GM23338 (cell line): ENCODE measurements around the gene ZEB1. TPM values are rescaled to one million over a fixed set of nuclear protein-coding genes. Genes with fewer than 3 reads are reported as not detected.

Source experiments
- ATAC-seq: fragments of 200-7000 bp; cut with Tn5 transposase; 3 replicates; pipeline ENCODE4 v1.9.1; 2020
- DNase-seq: peaks from one replicate; pipeline ENCODE4 v3.0.0-alpha.2; 2015; ENCODE audit warnings: low spot score
- H2AFZ ChIP-seq: fragments of 200-600 bp; sonication (generic); 2 replicates; pipeline ENCODE4 v1.8.0; 2016; ENCODE audit warnings: antibody characterized with exemption, mild to moderate bottlenecking, moderate library complexity
- H3F3A ChIP-seq: fragments of 200-600 bp; sonication (generic); replicated peaks from 2 replicates; pipeline ENCODE4 v1.8.0; 2017; ENCODE audit warnings: antibody characterized with exemption, mixed run types, low read depth
- H3K27ac ChIP-seq: fragments of 200-600 bp; sonication (generic); 2 replicates; pipeline ENCODE4 v1.6.1; 2016; ENCODE audit warnings: low read depth
- H3K27me3 ChIP-seq: fragments of 200-600 bp; sonication (generic); 2 replicates; pipeline ENCODE4 v1.8.0; 2016; ENCODE audit warnings: mild to moderate bottlenecking, mixed run types, moderate library complexity; ENCODE audit not compliant: insufficient read depth
- H3K36me3 ChIP-seq: fragments of 200-600 bp; sonication (generic); 2 replicates; pipeline ENCODE4 v1.8.0; 2016; ENCODE audit warnings: mild to moderate bottlenecking; ENCODE audit not compliant: insufficient read depth
- H3K4me1 ChIP-seq: fragments of 200-600 bp; sonication (generic); 2 replicates; pipeline ENCODE4 v1.8.0; 2016; ENCODE audit warnings: mild to moderate bottlenecking, moderate library complexity; ENCODE audit not compliant: insufficient read depth
- H3K4me2 ChIP-seq: fragments of 200-600 bp; sonication (generic); 2 replicates; pipeline ENCODE4 v1.7.1; 2017; ENCODE audit warnings: mixed run types
- H3K4me3 ChIP-seq: fragments of 200-600 bp; sonication (generic); 2 replicates; pipeline ENCODE4 v1.6.1; 2016; ENCODE audit warnings: mixed run types
- H3K79me2 ChIP-seq: fragments of 200-600 bp; sonication (generic); replicated peaks from 2 replicates; pipeline ENCODE4 v1.8.0; 2017; ENCODE audit warnings: mild to moderate bottlenecking; ENCODE audit not compliant: insufficient read depth
- H3K9me2 ChIP-seq: fragments of 200-600 bp; sonication (generic); 2 replicates; pipeline ENCODE4 v1.8.0; 2017; ENCODE audit not compliant: insufficient read depth
- H4K20me1 ChIP-seq: fragments of 200-600 bp; sonication (generic); replicated peaks from 2 replicates; pipeline ENCODE4 v1.8.0; 2017; ENCODE audit warnings: mild to moderate bottlenecking; ENCODE audit not compliant: insufficient read depth
- H3K27ac Mint-ChIP-seq: 2 replicates; pipeline ENCODE4 v1.8.0; 2020; ENCODE audit warnings: inconsistent platforms, mild to moderate bottlenecking, moderate library complexity, mixed read lengths
- H3K27me3 Mint-ChIP-seq: 3 replicates; pipeline ENCODE4 v1.8.0; 2022; ENCODE audit warnings: low read depth, mild to moderate bottlenecking, moderate library complexity, mixed read lengths, inconsistent platforms; ENCODE audit not compliant: insufficient read depth, poor library complexity
- H3K36me3 Mint-ChIP-seq: 3 replicates; pipeline ENCODE4 v1.8.0; 2021; ENCODE audit warnings: low read depth, mild to moderate bottlenecking, inconsistent platforms, moderate library complexity, mixed read lengths
- H3K4me1 Mint-ChIP-seq: 3 replicates; pipeline ENCODE4 v1.8.0; 2020; ENCODE audit warnings: mild to moderate bottlenecking, inconsistent platforms, mixed read lengths
- H3K4me3 Mint-ChIP-seq: 3 replicates; pipeline ENCODE4 v1.8.0; 2021; ENCODE audit warnings: moderate library complexity, mild to moderate bottlenecking, inconsistent platforms, mixed read lengths
- H3K9me3 Mint-ChIP-seq: 3 replicates; pipeline ENCODE4 v1.8.0; 2020; ENCODE audit warnings: moderate library complexity, mild to moderate bottlenecking, inconsistent platforms, mixed read lengths
- CREB1 ChIP-seq: fragments of 250-450 bp; sonication (Bioruptor Pico); IDR thresholded peaks from 2 replicates; pipeline ENCODE4 v1.5.0; 2020; ENCODE audit warnings: low read depth, mild to moderate bottlenecking, moderate library complexity
- EZH2 ChIP-seq: fragments of 200-600 bp; sonication (generic); IDR thresholded peaks from one replicate; pipeline ENCODE4 v1.8.0; 2017; ENCODE audit warnings: antibody characterized with exemption, mild to moderate bottlenecking, low read depth; ENCODE audit not compliant: unreplicated experiment
- EZH2phosphoT487 ChIP-seq: fragments of 200-600 bp; sonication (generic); IDR thresholded peaks from one replicate; pipeline ENCODE4 v1.8.1; 2018; ENCODE audit warnings: antibody characterized with exemption; ENCODE audit not compliant: unreplicated experiment
- JUNB ChIP-seq: IDR thresholded peaks from one replicate; pipeline ENCODE4 v1.6.1; 2016; ENCODE audit warnings: antibody characterized with exemption; ENCODE audit not compliant: unreplicated experiment
- NANOG ChIP-seq: IDR thresholded peaks from 2 replicates; pipeline ENCODE4 v1.6.1; 2016; ENCODE audit warnings: antibody characterized with exemption, borderline replicate concordance
- POLR2AphosphoS5 ChIP-seq: IDR thresholded peaks from 2 replicates; pipeline ENCODE4 v1.6.1; 2016; ENCODE audit warnings: antibody characterized with exemption, low read depth
- STAT1 ChIP-seq: IDR thresholded peaks from one replicate; pipeline ENCODE4 v1.6.1; 2016; ENCODE audit warnings: antibody characterized with exemption; ENCODE audit not compliant: unreplicated experiment
- ZNF114 ChIP-seq: fragments of 250-450 bp; sonication (Bioruptor Pico); IDR thresholded peaks from 2 replicates; pipeline ENCODE4 v1.5.0; 2020; ENCODE audit warnings: mild to moderate bottlenecking, moderate library complexity
- ZNF331 ChIP-seq: fragments of 250-450 bp; sonication (Bioruptor Pico); IDR thresholded peaks from 2 replicates; pipeline ENCODE4 v1.5.0; 2020; ENCODE audit warnings: low read depth, mild to moderate bottlenecking, moderate library complexity
- polyA plus RNA-seq: library from polyadenylated mRNA; unstranded; fragments of >200 nt; fragmentation: Nextera tagmentation; extraction: Ambion mirVana; gene quantifications from 2 replicates; pipeline ENCODE4 v1.2.1, GENCODE V29; 2016
- total RNA-seq: library from RNA; depleted of rRNA; stranded (reverse); fragments of >200 nt; shearing (Covaris generic); gene quantifications from 2 replicates; pipeline ENCODE4 v1.2.3, GENCODE V29; 2014
- TF ChIP-seq, protein P1 (sequence below), 2 experiments: fragments of 200-600 bp in 1 of 2; sonication (generic) in 1 of 2; conservative IDR thresholded peaks; 2 replicates each; pipeline versions ENCODE4 v1.5.1 to v1.6.1; 2016 to 2017; ENCODE audit warnings: antibody characterized with exemption in 2 of 2, low read depth in 2 of 2, mild to moderate bottlenecking in 2 of 2, moderate library complexity in 1 of 2
- TF ChIP-seq, protein P2 (sequence below): fragments of 250-450 bp; sonication (Bioruptor Pico); IDR thresholded peaks from 2 replicates; pipeline ENCODE4 v1.5.0; 2020; ENCODE audit warnings: mild to moderate bottlenecking, moderate library complexity
- TF ChIP-seq, protein P3 (sequence below): IDR thresholded peaks from one replicate; pipeline ENCODE4 v1.6.1; 2018; ENCODE audit warnings: antibody characterized with exemption; ENCODE audit not compliant: unreplicated experiment
- TF ChIP-seq, protein P4 (sequence below): IDR thresholded peaks from 2 replicates; pipeline ENCODE4 v1.6.1; 2016; ENCODE audit warnings: antibody characterized with exemption

The ZEB1 gene
- total and polyA plus RNA-seq, 2 experiments from 2014 or later: 0.16 to 0.45 TPM

DNA sequence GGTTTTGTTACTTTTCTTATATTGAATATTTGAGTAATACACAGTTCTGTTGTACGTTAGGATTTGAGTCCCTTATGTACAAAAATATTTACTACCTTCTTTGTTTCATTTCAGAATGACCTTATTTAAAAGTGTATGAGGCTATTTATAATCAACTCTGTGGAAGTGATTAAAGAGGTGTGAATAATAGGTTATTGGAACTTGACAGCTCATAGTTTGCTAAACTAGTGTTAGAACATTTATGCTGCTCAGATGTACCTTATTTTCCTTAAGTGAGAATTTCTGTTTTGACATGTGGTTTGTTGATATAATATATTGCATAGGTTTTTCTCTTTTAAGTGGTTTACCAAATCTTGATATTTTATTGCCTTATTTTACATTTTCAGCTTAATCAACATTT, 105.5 kb downstream of the ZEB1 start:
- Histone ChIP-seq H3K9me2 (no peaks in the 10 kb centered on the region), H3F3A (no peaks in the 10 kb centered on the region), H3K4me2 (no peak overlapping the region), H3K4me3 (no peak overlapping the region), H3K36me3 (no peaks in the 10 kb centered on the region), H3K27me3 (no peaks in the 10 kb centered on the region), H3K4me1 (no peaks in the 10 kb centered on the region), H3K79me2 (no peaks in the 10 kb centered on the region), H2AFZ (no peak overlapping the region), H3K27ac (no peak overlapping the region), H4K20me1 (no peaks in the 10 kb centered on the region)
- DNase-seq (no peak), ATAC-seq (no peak)
- H3K9me3 Mint-ChIP-seq: no peaks in the 10 kb centered on the region; the same call in 2 of the 3 replicates
- TF ChIP-seq JUNB: no peak
- no peak for TF ChIP-seq POLR2AphosphoS5
- TF ChIP-seq CREB1 (CRISPR knock-in tag): no peak
- TF ChIP-seq, protein P1, sequence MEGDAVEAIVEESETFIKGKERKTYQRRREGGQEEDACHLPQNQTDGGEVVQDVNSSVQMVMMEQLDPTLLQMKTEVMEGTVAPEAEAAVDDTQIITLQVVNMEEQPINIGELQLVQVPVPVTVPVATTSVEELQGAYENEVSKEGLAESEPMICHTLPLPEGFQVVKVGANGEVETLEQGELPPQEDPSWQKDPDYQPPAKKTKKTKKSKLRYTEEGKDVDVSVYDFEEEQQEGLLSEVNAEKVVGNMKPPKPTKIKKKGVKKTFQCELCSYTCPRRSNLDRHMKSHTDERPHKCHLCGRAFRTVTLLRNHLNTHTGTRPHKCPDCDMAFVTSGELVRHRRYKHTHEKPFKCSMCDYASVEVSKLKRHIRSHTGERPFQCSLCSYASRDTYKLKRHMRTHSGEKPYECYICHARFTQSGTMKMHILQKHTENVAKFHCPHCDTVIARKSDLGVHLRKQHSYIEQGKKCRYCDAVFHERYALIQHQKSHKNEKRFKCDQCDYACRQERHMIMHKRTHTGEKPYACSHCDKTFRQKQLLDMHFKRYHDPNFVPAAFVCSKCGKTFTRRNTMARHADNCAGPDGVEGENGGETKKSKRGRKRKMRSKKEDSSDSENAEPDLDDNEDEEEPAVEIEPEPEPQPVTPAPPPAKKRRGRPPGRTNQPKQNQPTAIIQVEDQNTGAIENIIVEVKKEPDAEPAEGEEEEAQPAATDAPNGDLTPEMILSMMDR (conservative IDR thresholded peaks at IDR 0.05; ENCODE audit: low read depth in 2 of 2): no peak
- TF ChIP-seq, protein P2, sequence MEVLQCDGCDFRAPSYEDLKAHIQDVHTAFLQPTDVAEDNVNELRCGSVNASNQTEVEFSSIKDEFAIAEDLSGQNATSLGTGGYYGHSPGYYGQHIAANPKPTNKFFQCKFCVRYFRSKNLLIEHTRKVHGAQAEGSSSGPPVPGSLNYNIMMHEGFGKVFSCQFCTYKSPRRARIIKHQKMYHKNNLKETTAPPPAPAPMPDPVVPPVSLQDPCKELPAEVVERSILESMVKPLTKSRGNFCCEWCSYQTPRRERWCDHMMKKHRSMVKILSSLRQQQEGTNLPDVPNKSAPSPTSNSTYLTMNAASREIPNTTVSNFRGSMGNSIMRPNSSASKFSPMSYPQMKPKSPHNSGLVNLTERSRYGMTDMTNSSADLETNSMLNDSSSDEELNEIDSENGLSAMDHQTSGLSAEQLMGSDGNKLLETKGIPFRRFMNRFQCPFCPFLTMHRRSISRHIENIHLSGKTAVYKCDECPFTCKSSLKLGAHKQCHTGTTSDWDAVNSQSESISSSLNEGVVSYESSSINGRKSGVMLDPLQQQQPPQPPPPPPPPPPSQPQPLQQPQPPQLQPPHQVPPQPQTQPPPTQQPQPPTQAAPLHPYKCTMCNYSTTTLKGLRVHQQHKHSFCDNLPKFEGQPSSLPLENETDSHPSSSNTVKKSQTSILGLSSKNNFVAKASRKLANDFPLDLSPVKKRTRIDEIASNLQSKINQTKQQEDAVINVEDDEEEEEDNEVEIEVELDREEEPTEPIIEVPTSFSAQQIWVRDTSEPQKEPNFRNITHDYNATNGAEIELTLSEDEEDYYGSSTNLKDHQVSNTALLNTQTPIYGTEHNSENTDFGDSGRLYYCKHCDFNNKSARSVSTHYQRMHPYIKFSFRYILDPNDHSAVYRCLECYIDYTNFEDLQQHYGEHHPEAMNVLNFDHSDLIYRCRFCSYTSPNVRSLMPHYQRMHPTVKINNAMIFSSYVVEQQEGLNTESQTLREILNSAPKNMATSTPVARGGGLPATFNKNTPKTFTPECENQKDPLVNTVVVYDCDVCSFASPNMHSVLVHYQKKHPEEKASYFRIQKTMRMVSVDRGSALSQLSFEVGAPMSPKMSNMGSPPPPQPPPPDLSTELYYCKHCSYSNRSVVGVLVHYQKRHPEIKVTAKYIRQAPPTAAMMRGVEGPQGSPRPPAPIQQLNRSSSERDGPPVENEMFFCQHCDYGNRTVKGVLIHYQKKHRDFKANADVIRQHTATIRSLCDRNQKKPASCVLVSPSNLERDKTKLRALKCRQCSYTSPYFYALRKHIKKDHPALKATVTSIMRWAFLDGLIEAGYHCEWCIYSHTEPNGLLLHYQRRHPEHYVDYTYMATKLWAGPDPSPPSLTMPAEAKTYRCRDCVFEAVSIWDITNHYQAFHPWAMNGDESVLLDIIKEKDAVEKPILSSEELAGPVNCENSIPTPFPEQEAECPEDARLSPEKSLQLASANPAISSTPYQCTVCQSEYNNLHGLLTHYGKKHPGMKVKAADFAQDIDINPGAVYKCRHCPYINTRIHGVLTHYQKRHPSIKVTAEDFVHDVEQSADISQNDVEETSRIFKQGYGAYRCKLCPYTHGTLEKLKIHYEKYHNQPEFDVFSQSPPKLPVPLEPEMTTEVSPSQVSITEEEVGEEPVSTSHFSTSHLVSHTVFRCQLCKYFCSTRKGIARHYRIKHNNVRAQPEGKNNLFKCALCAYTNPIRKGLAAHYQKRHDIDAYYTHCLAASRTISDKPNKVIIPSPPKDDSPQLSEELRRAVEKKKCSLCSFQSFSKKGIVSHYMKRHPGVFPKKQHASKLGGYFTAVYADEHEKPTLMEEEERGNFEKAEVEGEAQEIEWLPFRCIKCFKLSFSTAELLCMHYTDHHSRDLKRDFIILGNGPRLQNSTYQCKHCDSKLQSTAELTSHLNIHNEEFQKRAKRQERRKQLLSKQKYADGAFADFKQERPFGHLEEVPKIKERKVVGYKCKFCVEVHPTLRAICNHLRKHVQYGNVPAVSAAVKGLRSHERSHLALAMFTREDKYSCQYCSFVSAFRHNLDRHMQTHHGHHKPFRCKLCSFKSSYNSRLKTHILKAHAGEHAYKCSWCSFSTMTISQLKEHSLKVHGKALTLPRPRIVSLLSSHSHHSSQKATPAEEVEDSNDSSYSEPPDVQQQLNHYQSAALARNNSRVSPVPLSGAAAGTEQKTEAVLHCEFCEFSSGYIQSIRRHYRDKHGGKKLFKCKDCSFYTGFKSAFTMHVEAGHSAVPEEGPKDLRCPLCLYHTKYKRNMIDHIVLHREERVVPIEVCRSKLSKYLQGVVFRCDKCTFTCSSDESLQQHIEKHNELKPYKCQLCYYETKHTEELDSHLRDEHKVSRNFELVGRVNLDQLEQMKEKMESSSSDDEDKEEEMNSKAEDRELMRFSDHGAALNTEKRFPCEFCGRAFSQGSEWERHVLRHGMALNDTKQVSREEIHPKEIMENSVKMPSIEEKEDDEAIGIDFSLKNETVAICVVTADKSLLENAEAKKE (CRISPR knock-in tag): no peak
- TF ChIP-seq EZH2: no peak
- TF ChIP-seq ZNF114 (CRISPR knock-in tag): no peak
- TF ChIP-seq ZNF331: no peak
- TF ChIP-seq, protein P3, sequence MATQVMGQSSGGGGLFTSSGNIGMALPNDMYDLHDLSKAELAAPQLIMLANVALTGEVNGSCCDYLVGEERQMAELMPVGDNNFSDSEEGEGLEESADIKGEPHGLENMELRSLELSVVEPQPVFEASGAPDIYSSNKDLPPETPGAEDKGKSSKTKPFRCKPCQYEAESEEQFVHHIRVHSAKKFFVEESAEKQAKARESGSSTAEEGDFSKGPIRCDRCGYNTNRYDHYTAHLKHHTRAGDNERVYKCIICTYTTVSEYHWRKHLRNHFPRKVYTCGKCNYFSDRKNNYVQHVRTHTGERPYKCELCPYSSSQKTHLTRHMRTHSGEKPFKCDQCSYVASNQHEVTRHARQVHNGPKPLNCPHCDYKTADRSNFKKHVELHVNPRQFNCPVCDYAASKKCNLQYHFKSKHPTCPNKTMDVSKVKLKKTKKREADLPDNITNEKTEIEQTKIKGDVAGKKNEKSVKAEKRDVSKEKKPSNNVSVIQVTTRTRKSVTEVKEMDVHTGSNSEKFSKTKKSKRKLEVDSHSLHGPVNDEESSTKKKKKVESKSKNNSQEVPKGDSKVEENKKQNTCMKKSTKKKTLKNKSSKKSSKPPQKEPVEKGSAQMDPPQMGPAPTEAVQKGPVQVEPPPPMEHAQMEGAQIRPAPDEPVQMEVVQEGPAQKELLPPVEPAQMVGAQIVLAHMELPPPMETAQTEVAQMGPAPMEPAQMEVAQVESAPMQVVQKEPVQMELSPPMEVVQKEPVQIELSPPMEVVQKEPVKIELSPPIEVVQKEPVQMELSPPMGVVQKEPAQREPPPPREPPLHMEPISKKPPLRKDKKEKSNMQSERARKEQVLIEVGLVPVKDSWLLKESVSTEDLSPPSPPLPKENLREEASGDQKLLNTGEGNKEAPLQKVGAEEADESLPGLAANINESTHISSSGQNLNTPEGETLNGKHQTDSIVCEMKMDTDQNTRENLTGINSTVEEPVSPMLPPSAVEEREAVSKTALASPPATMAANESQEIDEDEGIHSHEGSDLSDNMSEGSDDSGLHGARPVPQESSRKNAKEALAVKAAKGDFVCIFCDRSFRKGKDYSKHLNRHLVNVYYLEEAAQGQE: no peak
- TF ChIP-seq EZH2phosphoT487: no peak
- no peak for TF ChIP-seq NANOG
- TF ChIP-seq STAT1: no peak
- TF ChIP-seq, protein P4, sequence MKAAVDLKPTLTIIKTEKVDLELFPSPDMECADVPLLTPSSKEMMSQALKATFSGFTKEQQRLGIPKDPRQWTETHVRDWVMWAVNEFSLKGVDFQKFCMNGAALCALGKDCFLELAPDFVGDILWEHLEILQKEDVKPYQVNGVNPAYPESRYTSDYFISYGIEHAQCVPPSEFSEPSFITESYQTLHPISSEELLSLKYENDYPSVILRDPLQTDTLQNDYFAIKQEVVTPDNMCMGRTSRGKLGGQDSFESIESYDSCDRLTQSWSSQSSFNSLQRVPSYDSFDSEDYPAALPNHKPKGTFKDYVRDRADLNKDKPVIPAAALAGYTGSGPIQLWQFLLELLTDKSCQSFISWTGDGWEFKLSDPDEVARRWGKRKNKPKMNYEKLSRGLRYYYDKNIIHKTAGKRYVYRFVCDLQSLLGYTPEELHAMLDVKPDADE: no peak
- no peaks in the 10 kb centered on the region for H3K27me3 Mint-ChIP-seq
- no peaks in the 10 kb centered on the region for H3K36me3 Mint-ChIP-seq
- no peaks in the 10 kb centered on the region for H3K4me1 Mint-ChIP-seq
- H3K4me3 Mint-ChIP-seq: no peak overlapping the region
- H3K27ac Mint-ChIP-seq: no peak overlapping the region
